NOMO-1 treated with DMSO at 0.1 percent for 48 hours (cell line): ENCODE data around the gene NCEH1.

ENCODE experiments used
- DNase-seq: peaks from one replicate; lab custom pipeline; 2025; ENCODE audit not compliant: unreplicated experiment; lab: John Stamatoyannopoulos, UW

The NCEH1 gene

GRCh38 chr3:172586436-172586835 is 124.4 kb downstream of the NCEH1 start:
- DNase-seq: no peak

GRCh38 chr3:172585954-172586353 is 124.9 kb downstream of the NCEH1 start:
- DNase-seq: no peak

GRCh38 chr3:172582712-172583111 is 128.2 kb downstream of the NCEH1 start:
- no peak for DNase-seq

GRCh38 chr3:172581757-172582166 is 129.1 kb downstream of the NCEH1 start:
- DNase-seq: no peak

GRCh38 chr3:172580680-172581401 is 130.0 kb downstream of the NCEH1 start:
- peak; percentile 76 for DNase-seq
